Epithelial cell of proximal tubule (primary cell): ENCODE data around the gene PLEKHJ1. TPM values are rescaled to one million over a fixed set of nuclear protein-coding genes. Genes with fewer than 3 reads are reported as not detected.

Source experiments
- DNase-seq: peaks from one replicate; pipeline ENCODE4 v3.0.0-alpha.2; 2011; ENCODE audit warnings: low read depth
- H3K4me3 ChIP-seq: 2 replicates; pipeline ENCODE4 v1.5.1; 2011; ENCODE audit warnings: low read depth, mild to moderate bottlenecking, low read length
- total RNA-seq: library from RNA; depleted of rRNA; stranded (reverse); fragments of >200 nt; gene quantifications from 2 replicates; pipeline ENCODE4 v1.2.3, GENCODE V29; 2015
- TF ChIP-seq, protein P1 (sequence below): conservative IDR thresholded peaks from 2 replicates; pipeline ENCODE4 v1.5.1; 2012; ENCODE audit warnings: low read depth, mild to moderate bottlenecking, low read length

PLEKHJ1 gene
- total RNA-seq, 1 donor from 2014 or later, result 167 TPM

DNA sequence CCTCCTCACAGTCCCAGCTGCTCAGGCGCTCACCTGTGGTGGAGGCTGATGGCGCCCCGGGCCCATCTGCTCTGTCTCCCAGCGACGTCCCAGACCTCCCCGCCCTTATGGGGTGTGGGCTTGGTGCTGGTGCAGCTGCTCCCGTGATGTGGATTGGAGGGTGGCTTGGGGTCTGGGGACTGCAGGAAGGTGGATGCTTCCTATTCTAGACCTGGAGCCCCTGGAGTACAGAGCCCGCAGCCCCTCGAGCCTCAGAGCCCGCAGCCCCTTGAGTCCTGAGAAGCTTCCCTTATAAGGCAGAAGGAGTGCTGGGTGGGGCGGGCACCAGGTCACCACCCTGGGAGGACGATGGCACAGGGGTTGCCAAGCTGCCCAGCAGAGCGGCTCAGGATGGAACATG lies 40.8 kb downstream of the PLEKHJ1 start:
- no peak for DNase-seq
- no peak overlapping the region for H3K4me3 ChIP-seq
- TF ChIP-seq, protein P1, sequence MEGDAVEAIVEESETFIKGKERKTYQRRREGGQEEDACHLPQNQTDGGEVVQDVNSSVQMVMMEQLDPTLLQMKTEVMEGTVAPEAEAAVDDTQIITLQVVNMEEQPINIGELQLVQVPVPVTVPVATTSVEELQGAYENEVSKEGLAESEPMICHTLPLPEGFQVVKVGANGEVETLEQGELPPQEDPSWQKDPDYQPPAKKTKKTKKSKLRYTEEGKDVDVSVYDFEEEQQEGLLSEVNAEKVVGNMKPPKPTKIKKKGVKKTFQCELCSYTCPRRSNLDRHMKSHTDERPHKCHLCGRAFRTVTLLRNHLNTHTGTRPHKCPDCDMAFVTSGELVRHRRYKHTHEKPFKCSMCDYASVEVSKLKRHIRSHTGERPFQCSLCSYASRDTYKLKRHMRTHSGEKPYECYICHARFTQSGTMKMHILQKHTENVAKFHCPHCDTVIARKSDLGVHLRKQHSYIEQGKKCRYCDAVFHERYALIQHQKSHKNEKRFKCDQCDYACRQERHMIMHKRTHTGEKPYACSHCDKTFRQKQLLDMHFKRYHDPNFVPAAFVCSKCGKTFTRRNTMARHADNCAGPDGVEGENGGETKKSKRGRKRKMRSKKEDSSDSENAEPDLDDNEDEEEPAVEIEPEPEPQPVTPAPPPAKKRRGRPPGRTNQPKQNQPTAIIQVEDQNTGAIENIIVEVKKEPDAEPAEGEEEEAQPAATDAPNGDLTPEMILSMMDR, result no peak

DNA sequence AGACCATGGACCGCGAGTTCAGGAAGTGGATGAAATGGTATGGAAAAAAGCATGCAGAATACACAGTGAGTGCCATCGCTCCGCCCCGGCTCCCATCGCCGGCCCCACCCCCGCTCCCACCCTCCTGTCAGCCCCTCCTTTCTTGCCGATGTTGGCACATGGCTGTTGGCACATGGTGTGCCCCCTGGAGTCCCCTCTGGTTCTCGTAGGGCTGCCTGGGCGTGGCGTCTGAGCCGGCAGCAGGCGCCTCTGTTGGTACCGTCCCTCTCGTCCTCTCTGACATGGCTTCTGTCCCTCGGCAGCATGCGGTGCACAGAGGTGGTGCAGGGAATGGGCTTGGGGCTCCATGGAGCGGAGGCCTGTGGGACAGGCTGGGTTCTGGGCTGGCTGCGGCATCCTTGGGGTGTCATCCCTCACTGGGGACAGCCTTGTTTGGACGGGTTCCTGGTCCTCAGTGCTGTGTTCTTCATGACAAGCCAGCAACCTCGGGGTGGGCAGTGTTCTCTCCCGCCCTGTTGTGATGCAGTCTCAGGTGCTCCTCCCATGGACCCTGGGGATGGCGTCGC lies 41.5 kb downstream of the PLEKHJ1 start:
- DNase-seq, result no peak
- H3K4me3 ChIP-seq, result no peak overlapping the region
- TF ChIP-seq, protein P1, result no peak

DNA sequence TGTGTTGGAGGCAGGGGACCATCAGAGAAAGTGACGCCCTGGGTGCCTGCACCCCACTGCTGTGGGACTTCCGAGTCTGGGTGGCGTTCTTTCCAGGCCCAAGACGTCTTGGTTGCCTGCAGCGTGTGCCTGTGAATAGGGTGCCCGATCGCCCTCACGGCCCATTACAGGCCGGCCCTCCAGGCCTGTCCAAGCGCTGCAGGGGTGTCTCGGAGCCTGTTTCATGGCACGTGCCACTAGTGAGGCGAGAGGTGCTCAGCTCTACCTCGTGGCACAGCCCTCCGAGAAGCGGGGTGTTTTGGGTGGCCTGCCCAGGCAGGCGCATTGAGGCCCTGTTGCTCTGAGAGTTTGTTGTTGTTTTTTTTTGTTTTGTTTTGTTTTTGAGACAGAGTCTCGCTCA lies 42.3 kb downstream of the PLEKHJ1 start:
- TF ChIP-seq, protein P1, result no peak
- no peak for DNase-seq
- H3K4me3 ChIP-seq, result no peak overlapping the region

DNA sequence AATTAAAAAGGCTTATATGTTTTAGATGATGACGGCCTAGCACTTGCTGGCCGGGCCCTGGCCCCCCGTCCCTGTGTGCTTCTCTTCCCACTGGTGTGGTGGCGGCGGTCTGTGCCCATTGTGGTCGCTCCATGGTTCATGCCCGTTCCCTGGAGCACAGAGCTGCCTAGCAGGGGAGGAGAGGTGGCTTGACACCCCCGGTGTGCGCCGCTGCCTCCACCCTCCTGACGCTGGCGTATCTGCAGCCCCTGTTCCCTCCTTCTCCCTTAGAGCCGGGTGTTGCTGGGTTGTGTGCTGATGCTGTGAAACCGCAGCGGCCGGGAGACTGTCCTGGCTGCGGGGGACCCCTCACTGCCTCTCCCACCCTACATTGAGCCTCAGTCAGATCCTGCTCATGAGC lies 43.3 kb downstream of the PLEKHJ1 start:
- DNase-seq, result no peak
- no peak overlapping the region for H3K4me3 ChIP-seq
- TF ChIP-seq, protein P1, result no peak

DNA sequence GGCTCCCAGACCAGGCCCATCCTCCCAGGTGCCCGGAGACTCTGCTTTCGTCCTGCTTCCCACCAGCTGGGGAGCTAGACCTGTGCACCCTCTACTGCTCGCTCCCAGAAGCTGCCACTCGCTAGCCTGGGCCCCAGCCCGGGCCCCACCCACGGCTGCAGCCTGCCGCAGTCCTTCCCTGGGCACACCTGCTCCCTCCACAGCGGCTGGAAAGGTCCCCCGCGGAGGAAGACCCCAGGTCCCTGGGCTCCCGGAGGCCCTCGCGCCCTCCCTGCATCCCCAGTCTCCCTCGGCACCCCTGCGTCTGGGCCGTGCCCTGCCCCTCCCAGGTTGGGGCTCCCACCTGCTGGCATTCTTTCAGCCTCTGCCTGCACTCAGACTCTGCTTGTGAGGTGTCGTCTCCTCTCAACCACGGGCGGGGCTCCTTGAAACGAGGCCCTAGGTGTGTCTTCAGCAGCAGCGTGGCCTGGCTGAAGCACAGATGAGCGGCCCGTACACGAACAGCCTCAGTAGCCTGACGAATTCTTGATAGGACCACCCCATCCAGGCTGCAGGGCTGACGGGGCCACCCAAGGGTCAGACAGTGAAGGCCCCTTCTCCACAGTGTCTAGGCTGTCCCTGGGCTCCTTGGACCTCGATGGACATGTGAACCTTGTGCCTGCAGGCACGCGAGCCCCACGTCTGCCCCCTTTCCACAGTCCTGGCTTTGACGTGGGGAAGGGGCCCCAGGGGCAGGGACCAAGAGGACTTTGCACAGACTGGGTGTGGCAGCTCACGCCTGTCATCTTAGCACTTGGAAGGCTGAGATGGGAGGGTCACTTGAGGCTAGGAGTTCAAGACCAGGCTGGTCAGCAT lies 44.4 kb downstream of the PLEKHJ1 start:
- TF ChIP-seq, protein P1, result no peak
- H3K4me3 ChIP-seq, result no peak overlapping the region
- no peak for DNase-seq

DNA sequence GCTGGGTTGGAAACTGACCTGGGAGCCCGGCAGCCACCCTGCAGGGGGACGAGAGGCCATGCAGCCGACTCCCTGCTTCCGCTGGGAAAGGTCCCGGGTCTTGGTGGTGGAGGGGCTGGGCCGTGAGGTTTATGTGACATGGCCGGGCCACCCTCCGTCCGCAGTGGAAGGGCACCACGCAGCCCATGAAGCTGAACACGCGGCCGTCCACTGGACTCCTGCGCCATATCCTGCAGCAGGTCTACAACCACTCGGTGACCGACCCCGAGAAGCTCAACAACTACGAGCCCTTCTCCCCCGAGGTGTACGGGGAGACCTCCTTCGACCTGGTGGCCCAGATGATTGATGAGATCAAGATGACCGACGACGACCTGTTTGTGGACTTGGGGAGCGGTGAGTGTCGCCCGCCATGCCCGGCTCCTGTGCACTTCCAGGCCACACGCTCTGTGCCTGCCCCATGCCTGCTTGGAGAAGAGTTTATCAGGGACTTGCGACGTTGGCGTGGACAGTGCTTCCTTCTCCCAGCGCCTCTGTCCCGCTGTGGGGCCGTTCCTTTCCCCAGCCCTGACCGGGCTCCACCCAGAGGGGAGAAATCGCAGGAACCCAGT lies 45.2 kb downstream of the PLEKHJ1 start:
- TF ChIP-seq, protein P1, result no peak
- H3K4me3 ChIP-seq, result no peak overlapping the region
- no peak for DNase-seq
